CD4-positive, alpha-beta T cell treated with Interleukin-6 at 100 ng/mL for 8 hours (primary cell): Measurements from ENCODE around the gene ZNF722.
"Not testable (repeated sequence)": the region's sequence is repeated elsewhere in the genome, so short reads cannot be mapped to it uniquely, and the experiment has no call there.

Experiments used
- DNase-seq: peaks from one replicate; pipeline ENCODE4 v3.0.0-alpha.2; 2020; ENCODE audit warnings: mixed read lengths, low spot score

The ZNF722 gene

DNA sequence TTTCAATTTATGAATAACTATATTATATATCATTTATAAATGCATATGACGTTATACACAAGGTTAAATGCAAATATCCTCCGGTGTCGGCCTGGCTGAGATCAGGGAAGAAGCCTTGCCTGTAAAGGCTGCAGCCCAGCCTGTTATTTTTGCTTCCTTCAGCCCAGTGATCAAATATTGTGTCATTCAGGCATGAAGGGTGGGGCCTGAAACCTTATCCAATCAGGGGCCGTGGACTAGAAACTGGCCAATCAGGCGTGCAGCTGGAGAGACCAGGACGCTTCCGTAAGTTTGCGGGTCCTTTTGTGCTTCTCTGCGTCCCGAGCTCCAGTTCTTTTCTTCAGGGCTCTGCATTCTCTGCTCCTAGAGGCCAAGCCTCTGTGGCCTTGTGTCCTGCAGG is at the start of gene ZNF722:
ZNF722 (plus strand) TSS at position 301 of the 400 bp plus-strand sequence. CDS start 113 bp downstream, outside the sequence.
- DNase-seq = no peak

DNA sequence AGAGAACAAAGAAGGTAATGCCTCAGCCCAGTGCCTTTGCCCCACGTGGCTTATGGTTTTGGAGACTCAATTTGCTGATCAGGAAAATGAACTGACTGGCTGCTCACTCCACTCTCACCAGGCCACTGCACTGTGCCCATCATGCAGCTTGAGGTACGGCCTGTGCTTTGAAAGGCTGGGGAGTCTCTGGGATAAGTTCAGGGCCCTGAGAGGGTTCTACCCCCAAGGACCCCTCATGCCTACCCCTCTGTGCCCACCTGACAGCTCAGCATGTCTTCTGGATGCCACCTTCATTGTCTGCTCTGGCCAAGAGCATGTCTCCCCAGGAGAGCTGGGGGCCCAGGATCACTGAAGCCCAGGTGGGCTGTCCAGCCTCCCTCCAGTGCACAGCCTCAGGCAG is 45.5 kb upstream of the ZNF722 start:
- no peak for DNase-seq

DNA sequence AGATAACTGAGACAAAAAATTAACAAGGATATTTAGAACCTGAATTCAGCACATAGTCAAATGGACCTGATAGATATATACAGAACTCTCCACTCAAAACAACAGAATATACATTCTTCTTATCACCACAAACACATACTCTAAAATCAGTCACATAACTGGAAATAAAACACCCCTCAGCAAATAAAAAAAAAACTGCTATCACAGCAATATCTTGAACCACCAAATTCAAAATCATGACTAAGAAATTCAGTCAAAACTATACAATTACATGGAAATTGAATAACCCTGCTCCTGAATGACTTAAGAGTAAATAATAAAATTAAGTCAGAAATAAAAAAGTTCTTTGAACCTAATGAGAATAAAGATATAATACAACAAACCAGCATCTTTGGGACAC is 30.0 kb upstream of the ZNF722 start:
- no peak for DNase-seq

DNA sequence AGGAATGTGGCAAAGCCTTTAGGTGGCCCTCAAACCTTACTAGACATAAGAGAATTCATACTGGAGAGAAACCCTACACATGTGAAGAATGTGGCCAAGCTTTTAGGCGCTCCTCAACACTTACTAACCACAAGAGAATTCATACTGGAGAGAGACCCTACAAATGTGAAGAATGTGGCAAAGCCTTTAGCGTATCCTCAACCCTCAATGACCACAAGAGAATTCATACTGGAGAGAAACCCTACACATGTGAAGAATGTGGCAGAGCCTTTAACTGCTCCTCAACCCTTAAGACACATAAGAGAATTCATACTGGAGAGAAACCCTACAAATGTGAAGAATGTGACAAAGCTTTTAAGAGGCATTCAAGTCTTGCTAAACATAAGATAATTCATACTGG is 16.8 kb downstream of the ZNF722 start:
- DNase-seq = not testable (repeated sequence)

DNA sequence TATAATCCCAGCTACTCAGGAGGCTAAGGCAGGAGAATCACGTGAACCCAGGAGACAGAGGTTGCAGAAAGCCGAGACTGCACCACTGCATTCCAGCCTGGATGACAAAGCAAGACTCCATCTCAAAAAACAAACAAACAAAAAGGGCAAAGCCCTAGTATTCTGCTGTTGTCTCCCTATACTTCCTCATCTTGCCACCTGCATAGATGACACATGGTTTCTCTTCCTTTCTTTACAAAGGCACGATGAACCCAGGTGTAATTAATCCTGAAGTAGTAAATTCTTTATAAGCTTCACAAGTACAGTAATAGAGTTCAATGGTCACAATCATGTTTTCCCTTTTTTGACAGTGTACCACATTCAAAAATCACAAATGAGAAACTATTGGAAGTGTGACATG is 36.7 kb downstream of the ZNF722 start:
- DNase-seq = no peak

DNA sequence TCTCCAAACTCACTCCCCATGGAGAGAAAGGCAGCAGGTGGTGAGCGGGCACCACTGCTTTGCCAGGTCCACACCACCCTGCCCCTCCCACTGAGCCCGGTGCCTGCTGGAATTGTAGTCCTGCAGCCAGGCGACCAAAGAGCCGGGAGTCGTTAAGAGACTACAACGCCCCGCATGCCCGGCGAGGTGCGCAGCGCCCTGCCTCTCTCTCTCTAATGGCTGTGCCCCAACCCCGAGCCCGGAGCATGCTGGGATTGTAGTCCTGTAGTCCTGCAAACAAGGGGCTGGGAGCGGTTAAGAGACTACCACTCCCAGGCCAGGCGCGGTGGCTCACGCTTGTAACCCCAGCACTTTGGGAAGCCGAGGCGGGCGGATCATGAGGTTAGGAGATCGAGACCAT is 38.4 kb downstream of the ZNF722 start:
- DNase-seq = no peak

DNA sequence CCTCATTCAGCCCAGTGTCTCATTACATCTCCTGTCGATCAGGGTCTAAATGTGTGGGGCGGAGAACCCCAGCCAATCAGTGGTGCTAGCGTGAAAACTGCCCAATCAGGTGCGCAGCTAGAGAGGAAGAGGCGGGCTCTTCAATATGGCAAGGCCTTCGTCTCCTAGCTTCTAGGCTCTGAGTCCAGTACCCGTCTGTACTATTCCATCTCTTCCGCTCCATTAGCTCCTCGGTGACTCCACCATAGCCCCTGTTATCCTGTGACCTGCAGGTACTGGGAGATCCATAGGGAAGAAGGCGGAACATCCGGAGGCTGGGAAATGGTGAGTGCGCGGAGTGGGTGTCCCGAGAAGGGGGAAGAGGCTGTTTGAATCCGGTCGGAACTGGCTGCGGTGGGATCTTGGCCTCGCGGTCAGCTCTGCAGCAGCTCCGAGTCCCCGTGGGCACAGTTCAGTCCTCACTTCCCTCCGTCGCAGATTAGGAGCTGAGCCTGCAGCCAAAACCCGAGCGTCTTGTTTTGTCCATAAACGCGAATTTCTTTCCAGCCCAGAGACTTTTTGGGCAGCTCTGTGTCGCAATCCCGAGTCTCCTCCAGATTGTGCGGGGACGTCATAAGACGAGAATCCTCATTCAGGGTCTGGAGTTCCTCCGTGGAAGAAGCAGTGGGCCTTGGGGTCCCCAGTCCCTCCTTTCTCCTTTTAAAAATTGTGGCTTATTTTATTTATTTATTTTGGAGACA is 46.8 kb downstream of the ZNF722 start, which contains the start of gene ZNF727:
ZNF727 (plus strand) TSS at position 134 of the 740 bp plus-strand sequence; CDS start at position 322, 188 bp downstream.
- DNase-seq = peak; percentile 4

DNA sequence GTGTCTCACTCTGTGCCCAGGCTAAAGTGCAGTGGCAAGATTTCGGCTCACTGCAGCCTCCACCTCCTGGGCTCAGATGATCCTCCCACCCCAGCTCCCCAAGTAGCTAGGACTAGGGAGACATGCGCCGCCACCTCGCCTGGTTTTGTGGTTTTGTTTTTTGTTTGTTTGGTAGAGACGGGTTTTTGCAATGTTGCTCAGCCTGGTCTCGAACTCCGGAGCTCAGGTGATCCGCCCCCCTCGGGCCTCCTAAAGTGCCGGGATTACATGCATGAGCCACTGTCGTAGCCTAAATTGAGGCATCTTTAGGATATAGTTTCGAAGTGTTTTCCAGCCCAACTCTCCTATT is 47.4 kb downstream of the ZNF722 start:
- no peak for DNase-seq
